ENCODE data around the gene KBTBD3.
A peak's percentile ranks its signal among the peaks of the same experiment; 100 is the strongest.

The KBTBD3 gene

DNA sequence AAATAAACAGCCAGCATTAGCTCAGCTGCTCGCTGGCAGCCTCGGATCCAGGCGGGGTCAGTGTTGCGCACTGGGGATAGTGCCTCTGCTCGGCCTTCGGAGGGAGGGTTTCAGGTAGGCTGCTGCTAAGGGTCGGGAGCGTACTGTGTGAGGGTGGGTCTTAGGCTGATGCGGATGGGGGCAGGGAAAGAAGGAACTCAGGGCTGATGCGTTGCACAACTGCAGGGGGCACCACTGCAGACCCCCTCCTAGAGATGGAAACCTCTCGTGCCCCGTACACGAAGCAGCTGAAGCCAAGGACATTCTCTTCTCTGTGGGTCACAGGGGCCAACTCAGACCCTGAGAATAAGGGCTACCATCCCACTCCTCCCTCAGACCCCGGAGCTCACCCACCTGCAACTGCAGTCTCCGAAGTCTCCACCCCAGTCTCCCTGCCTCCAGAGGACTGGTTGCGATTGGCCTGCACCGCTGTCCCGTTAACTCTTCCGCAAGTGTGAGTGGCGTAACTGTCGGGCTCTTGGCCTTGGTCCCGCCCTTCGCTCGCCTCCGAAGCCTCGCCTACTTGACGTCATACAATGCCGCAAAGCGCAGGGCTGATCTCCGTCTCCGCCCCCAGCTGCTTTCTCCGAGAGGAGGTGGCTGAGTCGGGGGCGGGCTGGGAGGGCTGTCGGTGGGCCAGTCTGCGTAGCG, at the start of gene KBTBD3:
KBTBD3 (minus strand) TSS at position 429 of the 690 bp plus-strand sequence. CDS start 18,250 bp downstream, outside the sequence.
- peak; percentile 97 for DNase-seq

DNA sequence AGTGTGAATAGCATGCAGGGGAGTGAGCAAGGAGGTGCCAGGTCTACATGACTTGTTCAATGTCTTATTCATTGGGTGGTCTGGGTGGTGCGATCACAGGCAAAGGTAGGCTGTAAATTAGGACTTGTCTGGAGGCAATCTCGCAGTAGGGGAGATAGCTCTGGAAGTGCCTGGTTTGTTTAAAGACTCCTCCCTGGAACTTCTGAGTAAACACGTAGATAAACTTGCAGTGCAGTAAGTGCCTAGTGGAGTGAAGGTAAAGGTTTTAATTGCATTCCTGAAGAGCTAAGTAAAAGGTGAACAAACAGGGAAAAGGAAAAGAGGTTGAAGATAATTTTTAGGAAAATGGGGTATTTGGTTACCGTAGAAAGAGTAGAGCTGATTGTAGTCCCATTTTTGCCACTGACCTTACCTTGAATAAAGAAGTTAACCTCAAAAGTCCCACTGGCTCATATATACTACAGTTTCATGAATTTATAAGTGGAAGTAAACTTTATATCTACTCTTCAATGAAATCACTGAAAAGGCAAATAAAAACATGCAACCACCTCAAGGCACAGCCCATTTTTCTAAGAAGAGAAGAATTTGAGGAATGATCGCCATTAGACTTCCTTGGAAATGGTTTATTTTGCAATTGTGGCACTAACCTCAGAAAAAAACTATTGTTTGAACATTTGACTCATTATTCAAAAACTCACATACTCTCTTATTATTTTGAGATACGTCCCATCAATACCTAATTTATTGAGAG, 44.6 kb upstream of the KBTBD3 start:
- no peak for DNase-seq

DNA sequence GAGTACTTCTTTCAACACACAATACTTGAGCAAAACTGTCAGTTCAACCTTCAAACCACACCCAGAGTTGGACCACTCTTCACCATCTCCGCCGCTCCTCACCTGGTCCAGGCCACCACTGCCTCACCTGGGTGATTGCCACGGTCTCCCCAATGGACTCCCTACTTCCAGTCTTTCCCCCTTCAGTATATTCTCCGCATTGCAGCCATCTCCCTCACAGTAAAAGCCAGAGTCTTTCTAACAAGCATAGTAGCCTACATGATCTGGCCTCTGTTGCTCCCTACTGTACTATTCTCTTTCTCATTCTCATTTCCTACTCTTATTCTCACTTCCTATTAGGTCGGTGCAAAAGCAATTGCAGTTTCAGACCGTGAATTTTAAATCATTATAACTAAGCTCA, 28.8 kb upstream of the KBTBD3 start:
- no peak for DNase-seq

DNA sequence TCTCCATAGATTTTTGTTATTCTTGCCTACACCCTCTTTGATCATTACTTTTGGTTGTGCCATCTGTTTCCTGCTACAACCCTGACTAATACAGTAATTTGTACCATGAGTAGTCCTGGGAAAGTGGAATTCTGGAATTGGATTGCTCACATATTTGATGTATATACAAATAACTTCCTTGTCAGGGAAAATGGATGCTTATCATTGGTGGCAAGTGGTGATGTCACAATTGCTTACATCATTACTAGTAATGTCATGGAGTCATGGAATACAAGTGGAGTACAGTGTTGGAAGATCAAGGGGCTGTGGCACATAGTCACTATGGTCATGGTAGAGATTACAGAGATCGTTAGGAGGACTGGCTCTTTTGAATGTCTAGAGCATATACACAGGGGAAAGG, 24.7 kb upstream of the KBTBD3 start:
- no peak for DNase-seq

GRCh38 chr11:106101370-106101769, 24.2 kb upstream of the KBTBD3 start:
- DNase-seq: no peak

DNA sequence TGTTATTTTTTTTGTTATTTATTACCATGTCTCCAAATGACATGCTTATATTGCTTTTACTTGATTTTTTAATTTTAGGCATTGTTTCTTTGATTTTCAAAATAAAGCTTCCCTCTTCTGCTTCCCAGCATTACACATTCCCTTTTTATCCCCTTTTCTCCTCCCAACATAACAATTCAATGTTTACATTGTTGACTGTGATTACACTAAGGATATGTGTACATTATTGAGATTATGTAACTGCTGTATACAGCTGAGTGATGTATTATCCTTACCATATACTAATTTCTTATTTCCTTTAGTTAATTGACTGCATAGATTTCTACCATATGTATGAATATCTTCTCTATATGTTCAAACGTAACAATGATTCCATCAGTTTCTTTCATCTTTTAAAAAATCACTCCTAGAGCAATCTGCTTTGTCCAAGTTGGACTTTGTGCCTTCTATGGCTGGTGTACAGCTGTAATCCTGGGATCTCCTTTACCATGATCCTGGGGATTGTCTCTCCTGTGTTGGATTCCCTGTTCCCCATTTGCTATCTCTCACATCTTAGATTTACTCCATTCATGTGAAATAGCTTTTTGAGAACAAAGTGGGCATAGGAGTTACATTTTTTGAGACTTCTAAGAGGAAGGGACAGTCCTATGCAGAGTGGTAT, 21.9 kb upstream of the KBTBD3 start:
- DNase-seq: no peak

- DNase-seq: no peak
Measured at GRCh38 chr11:106092446-106092845, 15.3 kb upstream of the KBTBD3 start.

DNA sequence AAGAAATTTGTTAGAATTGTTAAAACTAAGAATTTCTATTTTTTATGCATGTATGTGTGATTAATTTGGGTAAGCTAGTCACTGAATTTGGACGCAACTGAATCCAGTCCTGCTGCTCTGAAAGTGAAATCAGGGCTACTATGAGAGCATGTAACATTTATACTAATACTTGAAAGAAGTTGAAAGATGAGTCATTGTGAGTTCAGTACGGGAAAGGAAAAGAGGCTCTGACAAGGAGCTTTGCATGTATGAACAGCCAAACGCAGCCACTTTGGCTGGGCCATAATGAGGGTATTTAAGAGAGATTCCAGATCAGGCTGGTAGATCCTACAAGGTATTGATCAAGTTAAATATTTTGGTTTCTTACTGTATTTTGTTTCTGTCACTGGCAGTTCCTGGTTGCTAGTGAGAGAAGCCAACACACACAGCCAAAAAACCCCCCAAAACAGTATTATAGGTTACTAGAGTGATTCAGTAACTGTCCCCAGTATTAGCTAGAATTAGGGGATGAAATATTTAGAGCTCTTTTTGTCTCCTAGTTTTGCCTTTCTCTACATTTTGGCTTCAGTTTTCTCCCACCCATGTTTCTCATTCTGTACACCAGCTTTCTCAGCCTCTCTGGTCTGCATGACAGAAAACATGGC, 14.5 kb upstream of the KBTBD3 start:
- no peak for DNase-seq

- DNase-seq: no peak
Measured at GRCh38 chr11:106088896-106089295, 11.7 kb upstream of the KBTBD3 start.

DNA sequence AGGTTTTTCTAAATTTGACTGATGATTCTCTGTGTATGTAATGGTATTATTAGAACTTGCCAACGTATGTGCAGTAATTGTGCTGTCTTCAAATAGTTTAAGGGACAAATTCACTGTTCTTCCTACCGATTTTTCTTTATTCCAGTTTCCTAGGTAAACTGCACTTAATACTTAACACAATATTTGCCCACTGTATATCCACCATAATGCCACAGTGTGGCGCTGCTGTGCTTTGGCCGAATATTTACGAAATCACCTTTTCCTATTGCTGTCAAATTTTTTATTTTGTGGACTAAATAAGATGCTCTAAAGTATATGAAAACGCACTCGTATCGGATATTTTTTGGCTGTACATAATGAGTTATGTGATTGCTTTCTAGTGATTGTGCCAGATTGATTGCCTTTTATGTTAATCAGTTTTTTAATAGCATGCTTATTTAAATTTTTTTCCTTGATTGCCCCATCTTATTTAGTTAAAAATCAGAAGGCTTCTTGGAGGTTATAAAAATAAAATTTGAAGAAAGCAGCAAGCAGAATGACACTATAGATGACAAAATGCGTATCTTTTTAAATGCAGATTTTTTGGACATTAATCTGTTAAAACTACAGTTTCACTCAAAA, 10.8 kb upstream of the KBTBD3 start:
- DNase-seq: no peak

DNA sequence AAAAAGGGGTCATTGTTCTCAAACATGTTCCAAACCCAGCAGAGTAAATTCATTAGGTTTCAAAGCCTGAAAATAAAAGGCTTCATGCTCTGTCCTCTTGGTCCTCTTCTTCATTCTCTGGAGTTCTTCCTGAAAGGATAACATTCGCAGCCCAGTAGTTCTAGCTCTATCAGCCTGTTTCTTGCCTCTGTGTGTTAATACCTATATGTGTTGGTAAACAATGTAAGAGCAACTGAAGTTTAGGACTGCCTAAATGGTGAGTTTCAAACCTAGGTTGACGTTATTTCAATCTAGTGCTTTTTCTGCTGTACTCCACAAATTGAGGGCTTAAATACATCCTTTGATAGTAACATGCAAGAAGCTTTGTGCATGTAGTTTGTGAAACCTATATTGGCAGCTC, 9.7 kb upstream of the KBTBD3 start:
- no peak for DNase-seq

DNA sequence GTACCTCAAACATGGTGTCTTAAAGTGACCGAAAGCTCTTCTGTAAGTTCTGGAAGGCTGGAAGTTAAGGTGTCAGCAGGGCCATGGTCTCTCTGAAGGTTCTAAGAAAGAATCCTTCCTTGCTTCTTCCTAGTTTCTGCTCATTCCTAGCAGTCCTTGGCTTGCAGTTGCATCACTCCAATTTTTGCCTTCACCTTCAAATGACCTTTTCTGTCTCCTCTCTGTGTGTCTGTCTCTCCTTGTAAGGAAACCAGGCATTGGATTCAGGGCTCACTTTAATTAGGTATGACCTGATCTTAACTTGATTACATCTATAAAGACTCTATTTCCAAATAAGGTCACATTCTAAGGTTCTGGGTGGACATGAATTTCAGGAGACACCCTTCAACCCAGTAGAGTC, 9.0 kb upstream of the KBTBD3 start:
- DNase-seq: no peak

GRCh38 chr11:106082096-106082495, 4.9 kb upstream of the KBTBD3 start:
- no peak for DNase-seq

- DNase-seq: peak; percentile 35
Measured at GRCh38 chr11:106077609-106078455, 685 bp upstream of the KBTBD3 start, which contains the start of gene AASDHPPT. Gene AASDHPPT, plus strand, starts transcription at chr11:106077662. Its CDS starts 49 bp downstream, at chr11:106077711.

DNA sequence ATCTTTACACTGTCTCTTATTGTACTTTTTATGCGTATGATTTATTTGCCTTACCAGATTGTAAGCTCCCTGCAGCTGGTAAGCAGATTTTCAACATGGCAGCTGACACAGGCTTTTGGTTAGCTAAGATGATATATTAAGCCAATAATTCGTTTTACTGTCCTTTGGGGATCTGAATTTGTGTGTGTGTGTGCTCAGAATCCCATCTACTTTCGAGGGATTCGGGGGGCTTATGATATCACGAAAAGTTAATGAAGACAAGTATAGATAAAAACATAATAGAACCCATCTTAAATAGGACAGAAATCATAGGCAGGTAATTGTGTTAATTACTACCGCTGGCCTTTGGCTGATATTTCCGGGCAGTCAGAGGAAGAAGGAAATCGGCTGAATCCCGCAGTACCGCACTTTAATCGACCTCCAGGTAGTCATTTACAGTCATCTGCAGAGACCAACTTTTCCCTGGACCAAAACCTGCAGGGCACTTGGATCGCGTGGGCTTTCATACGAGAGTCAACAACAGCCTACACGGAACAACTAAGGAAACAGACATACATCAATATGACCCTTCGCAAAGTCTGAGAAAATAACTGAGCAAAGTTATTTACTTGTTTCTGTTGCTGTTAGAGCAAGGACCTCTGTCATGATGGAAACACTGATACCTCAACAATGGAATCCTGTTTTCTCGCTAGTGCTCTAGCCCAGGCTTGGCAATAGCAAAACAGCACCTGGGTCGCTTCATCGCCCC, 802 bp downstream of the KBTBD3 start:
- no peak for DNase-seq

DNA sequence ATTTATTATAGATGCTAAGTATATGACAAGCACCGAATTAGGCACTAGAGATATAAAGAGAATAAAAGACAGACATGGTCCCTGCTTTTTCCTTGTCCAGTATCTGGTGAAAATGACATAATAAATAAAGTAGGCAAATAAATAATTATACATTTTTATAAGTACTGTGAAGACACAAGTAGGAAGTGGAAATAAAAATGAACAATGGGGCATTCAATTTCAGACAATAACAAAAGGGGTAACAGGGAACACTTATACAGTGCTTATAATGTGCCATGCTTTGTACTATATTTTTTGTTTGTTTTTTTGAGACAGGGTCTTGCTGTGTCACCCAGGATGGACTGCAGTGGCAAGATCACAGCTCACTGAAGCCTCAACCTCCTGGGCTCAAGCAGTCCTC, 4.3 kb downstream of the KBTBD3 start:
- DNase-seq: no peak

- DNase-seq: no peak
Measured at GRCh38 chr11:106070606-106071005, 6.5 kb downstream of the KBTBD3 start.

DNA sequence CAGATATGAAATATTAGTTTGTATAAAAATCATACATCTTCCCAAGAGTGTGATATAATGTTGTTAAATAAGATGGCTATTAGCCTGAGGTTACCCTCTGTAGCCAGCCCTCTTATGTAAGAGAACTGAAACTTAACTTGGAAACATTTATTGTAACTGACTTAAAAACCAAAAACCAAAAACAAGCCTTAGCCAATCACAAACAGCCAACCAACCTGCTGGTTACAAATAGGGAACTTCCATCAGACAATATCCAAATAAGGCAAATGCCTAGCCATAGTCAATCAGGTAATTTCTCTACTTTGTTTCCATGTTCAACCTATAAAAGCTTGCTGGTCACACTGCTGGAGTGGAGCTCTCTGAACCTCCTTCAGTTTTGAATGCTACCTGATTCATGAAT, 14.1 kb downstream of the KBTBD3 start:
- no peak for DNase-seq

GRCh38 chr11:106061954-106062949, 14.9 kb downstream of the KBTBD3 start:
- no peak for DNase-seq

- no peak for DNase-seq
Measured at GRCh38 chr11:106061249-106061784, 15.8 kb downstream of the KBTBD3 start.
